H1 (cell line): ENCODE results near the gene TNFRSF18. TPM values are rescaled to one million over a fixed set of nuclear protein-coding genes. Genes with fewer than 3 reads are reported as not detected.

Experiments
- CTCF ChIA-PET: fragments of 300-600 bp; sonication (Branson Sonifier 250); formaldehyde crosslinking; loops from one replicate; lab custom pipeline; 2021; ENCODE audit not compliant: partially characterized antibody; lab: Charles Lee
- POLR2A ChIA-PET: fragments of 300-600 bp; sonication (Branson Sonifier 250); formaldehyde crosslinking; loops from one replicate; lab custom pipeline; 2021; ENCODE audit warnings: inconsistent platforms; ENCODE audit not compliant: partially characterized antibody; lab: Charles Lee
- DNase-seq, 2 experiments: peaks; one replicate each; pipeline versions ENCODE4 v3.0.0 to v3.0.0-alpha.2; 2010 to 2022; ENCODE audit warnings: low spot score in 2 of 2, low read depth in 1 of 2, mixed read lengths in 1 of 2
- FAIRE-seq: peaks from 2 replicates; lab custom pipeline; 2011; peaks lifted over from hg19 to GRCh38; lab: Jason Lieb, UNC
- H2AFZ ChIP-seq: 2 replicates; pipeline ENCODE4 v1.8.1; 2012; ENCODE audit warnings: low read length, inconsistent platforms
- H2AK5ac ChIP-seq: 2 replicates; pipeline ENCODE4 v1.6.1; 2013; ENCODE audit warnings: low read depth, low read length
- H2BK120ac ChIP-seq: replicated peaks from 2 replicates; pipeline ENCODE3; 2013; ENCODE audit warnings: low read depth, low read length, inconsistent platforms
- H2BK12ac ChIP-seq: 2 replicates; pipeline ENCODE4 v1.6.1; 2013; ENCODE audit warnings: low read depth, low read length
- H2BK15ac ChIP-seq: 2 replicates; pipeline ENCODE4 v1.6.1; 2013; ENCODE audit warnings: low read length
- H2BK20ac ChIP-seq: 2 replicates; pipeline ENCODE4 v1.6.1; 2013; ENCODE audit warnings: low read length
- H2BK5ac ChIP-seq: 2 replicates; pipeline ENCODE4 v1.6.1; 2013; ENCODE audit warnings: low read depth, low read length
- H3K14ac ChIP-seq: 2 replicates; pipeline ENCODE4 v1.6.1; 2013; ENCODE audit warnings: inconsistent platforms; ENCODE audit not compliant: insufficient read length
- H3K18ac ChIP-seq: 2 replicates; pipeline ENCODE4 v1.6.1; 2013; ENCODE audit warnings: low read length; ENCODE audit errors: extremely low read depth
- H3K23ac ChIP-seq: 2 replicates; pipeline ENCODE4 v1.6.1; 2013; ENCODE audit warnings: inconsistent platforms; ENCODE audit not compliant: insufficient read length
- H3K23me2 ChIP-seq: 2 replicates; pipeline ENCODE4 v1.6.1; 2013; ENCODE audit warnings: low read depth, low read length
- H3K27ac ChIP-seq: 2 replicates; pipeline ENCODE4 v1.6.1; 2011; ENCODE audit warnings: low read depth, low read length, inconsistent platforms
- H3K27me3 ChIP-seq, 4 experiments: replicated peaks in 1 of 4; 1 replicate in 1 of 4; 2 replicates in 3 of 4; pipeline versions ENCODE4 v1.6.1 to v1.8.1; 2011 to 2013; ENCODE audit warnings: low read length in 3 of 4, mild to moderate bottlenecking in 3 of 4, inconsistent platforms in 2 of 4, mixed read lengths in 2 of 4, moderate library complexity in 1 of 4; ENCODE audit not compliant: control insufficient read depth in 3 of 4, insufficient read depth in 3 of 4; ENCODE audit errors: extremely low read depth in 1 of 4
- H3K36me3 ChIP-seq, 4 experiments: 2 replicates each; pipeline versions ENCODE4 v1.6.1 to v1.8.1; 2011 to 2013; ENCODE audit warnings: mild to moderate bottlenecking in 4 of 4, low read length in 3 of 4, moderate library complexity in 2 of 4, control low read depth in 1 of 4, inconsistent platforms in 1 of 4; ENCODE audit not compliant: insufficient read depth in 4 of 4, control insufficient read depth in 2 of 4
- H3K4ac ChIP-seq: replicated peaks from 2 replicates; pipeline ENCODE3; 2013; ENCODE audit warnings: low read length, low read depth, mixed read lengths, inconsistent platforms; ENCODE audit not compliant: insufficient read length
- H3K4me1 ChIP-seq, 4 experiments: replicated peaks in 1 of 4; 1 replicate in 1 of 4; 2 replicates in 3 of 4; pipeline versions ENCODE4 v1.6.1 to v1.8.1; 2011 to 2013; ENCODE audit warnings: low read length in 3 of 4, inconsistent platforms in 2 of 4, mixed read lengths in 1 of 4; ENCODE audit not compliant: insufficient read depth in 4 of 4, control insufficient read depth in 3 of 4
- H3K4me2 ChIP-seq, 2 experiments: 2 replicates each; pipeline versions ENCODE4 v1.6.1 to v1.8.1; 2011 to 2013; ENCODE audit warnings: low read depth in 2 of 2, low read length in 2 of 2, control low read depth in 1 of 2, inconsistent platforms in 1 of 2, mild to moderate bottlenecking in 1 of 2; ENCODE audit not compliant: insufficient read depth in 1 of 2
- H3K4me3 ChIP-seq, 4 experiments: fragments of 200-600, 300-600 bp in 1 of 4; sonication (generic), shearing (Covaris generic), sonication (Bioruptor Twin) in 1 of 4; 2 replicates each; pipeline versions ENCODE4 v1.5.1 to v1.8.1; 2011 to 2016; ENCODE audit warnings: low read length in 4 of 4, low read depth in 3 of 4, control low read depth in 2 of 4, inconsistent platforms in 2 of 4, mild to moderate bottlenecking in 2 of 4, mixed read lengths in 1 of 4, moderate library complexity in 1 of 4; ENCODE audit not compliant: insufficient read depth in 2 of 4; ENCODE audit errors: extremely low read depth in 1 of 4
- H3K56ac ChIP-seq: replicated peaks from 2 replicates; pipeline ENCODE3; 2013; ENCODE audit warnings: low read depth, mild to moderate bottlenecking, mixed read lengths, low read length, inconsistent platforms; ENCODE audit not compliant: insufficient read length
- H3K79me1 ChIP-seq: 2 replicates; pipeline ENCODE4 v1.6.1; 2013; ENCODE audit warnings: low read depth, low read length, control low read depth
- H3K79me2 ChIP-seq, 2 experiments: 2 replicates each; pipeline versions ENCODE4 v1.6.1 to v1.8.1; 2012 to 2013; ENCODE audit warnings: low read length in 2 of 2, mild to moderate bottlenecking in 2 of 2, inconsistent platforms in 1 of 2; ENCODE audit not compliant: insufficient read depth in 2 of 2, control insufficient read depth in 1 of 2
- H3K9ac ChIP-seq, 4 experiments: replicated peaks in 1 of 4; 1 replicate in 1 of 4; 2 replicates in 3 of 4; pipeline versions ENCODE4 v1.6.1 to v1.8.1; 2011 to 2013; ENCODE audit warnings: low read depth in 3 of 4, low read length in 3 of 4, control low read depth in 2 of 4, mild to moderate bottlenecking in 2 of 4, moderate library complexity in 2 of 4, inconsistent platforms in 1 of 4; ENCODE audit errors: extremely low read depth in 1 of 4
- H3K9me3 ChIP-seq, 2 experiments: 2 replicates each; pipeline versions ENCODE4 v1.6.1 to v1.8.1; 2012 to 2013; ENCODE audit warnings: mild to moderate bottlenecking in 2 of 2, moderate library complexity in 2 of 2, control low read depth in 1 of 2, inconsistent platforms in 1 of 2, low read depth in 1 of 2, low read length in 1 of 2, mixed read lengths in 1 of 2; ENCODE audit not compliant: insufficient read depth in 2 of 2
- H4K20me1 ChIP-seq, 2 experiments: replicated peaks in 1 of 2; 2 replicates each; pipeline versions ENCODE3 to v1.8.1; 2011 to 2013; ENCODE audit warnings: inconsistent platforms in 2 of 2, low read length in 2 of 2, mild to moderate bottlenecking in 1 of 2; ENCODE audit not compliant: insufficient read depth in 2 of 2, control insufficient read depth in 1 of 2
- H4K5ac ChIP-seq: 2 replicates; pipeline ENCODE4 v1.6.1; 2013; ENCODE audit warnings: low read length, low read depth, mixed read lengths, inconsistent platforms; ENCODE audit not compliant: insufficient read length
- H4K8ac ChIP-seq: 2 replicates; pipeline ENCODE4 v1.8.0; 2013; ENCODE audit warnings: mild to moderate bottlenecking, moderate library complexity, low read length, inconsistent platforms; ENCODE audit not compliant: insufficient read depth; ENCODE audit errors: extremely low read depth
- H4K91ac ChIP-seq: replicated peaks from 2 replicates; pipeline ENCODE3; 2013; ENCODE audit warnings: low read length, mixed read lengths, inconsistent platforms; ENCODE audit not compliant: insufficient read length
- ATF3 ChIP-seq: IDR thresholded peaks from 2 replicates; pipeline ENCODE4 v1.6.1; 2011; ENCODE audit warnings: low read depth, mild to moderate bottlenecking, low read length; ENCODE audit not compliant: insufficient read depth
- GABPA ChIP-seq: IDR thresholded peaks from 2 replicates; pipeline ENCODE4 v1.6.1; 2011; ENCODE audit warnings: mild to moderate bottlenecking, low read length, moderate library complexity, borderline replicate concordance; ENCODE audit not compliant: insufficient read depth
- JUN ChIP-seq: IDR thresholded peaks from 2 replicates; pipeline ENCODE4 v1.6.1; 2011; ENCODE audit warnings: low read depth, mild to moderate bottlenecking, improper control_type of control experiment, low read length
- MAX ChIP-seq: IDR thresholded peaks from 2 replicates; pipeline ENCODE4 v1.6.1; 2012; ENCODE audit warnings: inconsistent platforms
- WGBS, 2 experiments: shearing (Covaris generic) in 1 of 2; methylation state at CpG; one replicate each; pipeline versions ENCODE4 v1.1.6 to v1.1.7; 2013 to 2015; ENCODE audit warnings: low lambda C conversion rate in 2 of 2, mixed read lengths in 2 of 2, inconsistent platforms in 1 of 2, low coverage in 1 of 2, missing lambda C conversion rate in 1 of 2; ENCODE audit not compliant: insufficient replicate concordance in 2 of 2, insufficient coverage in 1 of 2, insufficient read length in 1 of 2; ENCODE audit errors: extremely low coverage in 1 of 2, missing lambda C conversion rate in 1 of 2; 5-methylcytosine and 5-hydroxymethylcytosine counted together
- polyA plus RNA-seq, 7 experiments: library from polyadenylated mRNA; depleted of rRNA in 3 of 7; stranded (reverse) in 5 of 7; unstranded in 2 of 7; fragments of >200 nt in 5 of 7; fragments of 200-250 nt in 2 of 7; gene quantifications; 1 replicate in 5 of 7; 2 replicates in 1 of 7; 4 replicates in 1 of 7; pipeline versions ENCODE4 v1.2.1 to v1.2.3, GENCODE V29; 2011 to 2013; ENCODE audit warnings: missing spikeins in 2 of 7, mixed read lengths in 2 of 7
- total RNA-seq: library from RNA; stranded (reverse); fragmentation: NEBNext Ultra II Directional; extraction: Animal tissue kit (Norgen Biotek cat#: 25700); gene quantifications from 2 replicates; pipeline ENCODE4 v1.2.1, GENCODE V29; 2021

TNFRSF18 gene
- total and polyA plus RNA-seq, 2 of the 8 experiments (the other 6 are each of a cell fraction or from before 2014, with no cell fraction given): 1.5 to 2.5 TPM

- POLR2A ChIA-PET: no interaction called here
- no peaks in the 10 kb centered on the region for H3K36me3 ChIP-seq
- H3K79me1 ChIP-seq: no peaks in the 10 kb centered on the region
- no peaks in the 10 kb centered on the region for H4K20me1 ChIP-seq
- H4K91ac ChIP-seq: no peak overlapping the region
- TF ChIP-seq GABPA (no peak), MAX (no peak), JUN (no peak), ATF3 (no peak)
- peaks cover 8% of the 10 kb centered on the region; the same call in 1 of the 2 replicates for H3K23me2 ChIP-seq
- FAIRE-seq: no peak
- no peaks in the 10 kb centered on the region for H3K79me2 ChIP-seq
- H2BK120ac ChIP-seq: no peak overlapping the region
- H3K14ac ChIP-seq: no peak overlapping the region
- no peak overlapping the region for H3K4ac ChIP-seq
- H4K8ac ChIP-seq: no peak overlapping the region; the same call in 1 of the 2 replicates
- no peak overlapping the region for H3K56ac ChIP-seq
- H3K18ac ChIP-seq: no peak overlapping the region
- H3K27me3 ChIP-seq: peaks cover 2 to 19% (median 17%) of the 10 kb centered on the region in 4 experiments
- no peak overlapping the region for H3K4me3 ChIP-seq
- no peak overlapping the region for H2BK12ac ChIP-seq
- no peak overlapping the region for H3K23ac ChIP-seq
- 94% methylated on average over 4 of the region's 8 CpGs; no CpG with 5 or more reads in 1 of the 2 experiments for WGBS, 2 experiments
- H2BK15ac ChIP-seq: no peak overlapping the region
- H3K4me2 ChIP-seq: no peak overlapping the region
- no peak overlapping the region for H2AK5ac ChIP-seq
- H3K27ac ChIP-seq: no peak overlapping the region
- H4K5ac ChIP-seq: no peak overlapping the region
- H3K9ac ChIP-seq: no peak overlapping the region
- H2BK20ac ChIP-seq: no peak overlapping the region
- no peaks in the 10 kb centered on the region for H3K9me3 ChIP-seq
- peaks cover 0 to 16% (median 6%) of the 10 kb centered on the region in 4 experiments; a peak in 6 of 7 replicates for H3K4me1 ChIP-seq
- CTCF ChIA-PET: interaction anchor here (0.8 to 1.7 kb wide), 5 partner anchors 11 to 96 kb away, joined by 3 read pairs; no protein-coding TSS in a partner anchor
- no peak overlapping the region for H2BK5ac ChIP-seq
- DNase-seq: peak in 1 of 2 experiments; percentile 45
- no peak overlapping the region for H2AFZ ChIP-seq
Observed at GRCh38 chr1:1204425-1204920, 1.9 kb downstream of the TNFRSF18 start.
